ENCODE data around the gene KRTAP25-1. TPM values are rescaled to one million over a fixed set of nuclear protein-coding genes. Genes with fewer than 3 reads are reported as not detected.

KRTAP25-1 gene
- polyA plus RNA-seq, 1 donor from 2014 or later = not detected

- TF ChIP-seq CTCF (IDR thresholded peaks at IDR 0.05; ENCODE audit: poor library complexity, severe bottlenecking) (no peak), POLR2AphosphoS5 (IDR thresholded peaks at IDR 0.05) (no peak), REST (IDR thresholded peaks at IDR 0.05; ENCODE audit: borderline replicate concordance) (no peak), RAD21 (conservative IDR thresholded peaks at IDR 0.05) (no peak), MXI1 (conservative IDR thresholded peaks at IDR 0.05; ENCODE audit: poor library complexity, severe bottlenecking) (no peak), EZH2 (IDR thresholded peaks at IDR 0.05; ENCODE audit: borderline replicate concordance, insufficient read depth, low read length, poor library complexity, severe bottlenecking) (no peak), TAF1 (IDR thresholded peaks at IDR 0.05; ENCODE audit: low read depth) (no peak), SMC3 (conservative IDR thresholded peaks at IDR 0.05; ENCODE audit: poor library complexity) (no peak), EP300 (conservative IDR thresholded peaks at IDR 0.05; ENCODE audit: poor library complexity, severe bottlenecking) (no peak)
- no peaks in the 10 kb centered on the region for H3K36me3 ChIP-seq (ENCODE audit: insufficient read depth, low read length)
- H3K79me2 ChIP-seq (replicated peaks; ENCODE audit: insufficient read depth, low read length) = no peaks in the 10 kb centered on the region
- no peaks in the 10 kb centered on the region for H4K20me1 ChIP-seq (ENCODE audit: insufficient read depth)
- no peak overlapping the region for H3K4me3 ChIP-seq (ENCODE audit: low read length)
- H2AFZ ChIP-seq (ENCODE audit: low read depth, low read length) = no peak overlapping the region
- H3K9me3 ChIP-seq (ENCODE audit: low read length) = no peaks in the 10 kb centered on the region
- no peaks in the 10 kb centered on the region for H3K27me3 ChIP-seq (ENCODE audit: insufficient read depth, low read depth, low read length)
- H3K27ac ChIP-seq (ENCODE audit: low read length) = no peak overlapping the region
- H3F3A ChIP-seq (ENCODE audit: insufficient read depth, low read length, poor library complexity, severe bottlenecking) = no peaks in the 10 kb centered on the region
- H3K9ac ChIP-seq (ENCODE audit: low read length) = no peak overlapping the region
- no peaks in the 10 kb centered on the region for H3K9me2 ChIP-seq (ENCODE audit: insufficient read depth, low read length)
- H3K4me2 ChIP-seq (ENCODE audit: low read length) = no peak overlapping the region
Observed at GRCh38 chr21:30248844-30249243, 40.5 kb downstream of the KRTAP25-1 start.

- no peak for TF ChIP-seq EZH2 (IDR thresholded peaks at IDR 0.05; ENCODE audit: borderline replicate concordance, insufficient read depth, low read length, poor library complexity, severe bottlenecking)
- no peak for TF ChIP-seq MXI1 (conservative IDR thresholded peaks at IDR 0.05; ENCODE audit: poor library complexity, severe bottlenecking)
- TF ChIP-seq EP300 (conservative IDR thresholded peaks at IDR 0.05; ENCODE audit: poor library complexity, severe bottlenecking) = no peak
- no peak for TF ChIP-seq TAF1 (IDR thresholded peaks at IDR 0.05; ENCODE audit: low read depth)
- TF ChIP-seq SMC3 (conservative IDR thresholded peaks at IDR 0.05; ENCODE audit: poor library complexity) = no peak
- TF ChIP-seq REST (IDR thresholded peaks at IDR 0.05; ENCODE audit: borderline replicate concordance) = no peak
- TF ChIP-seq RAD21 (conservative IDR thresholded peaks at IDR 0.05) = no peak
- no peak for TF ChIP-seq POLR2AphosphoS5 (IDR thresholded peaks at IDR 0.05)
- no peak for TF ChIP-seq CTCF (IDR thresholded peaks at IDR 0.05; ENCODE audit: poor library complexity, severe bottlenecking)
- H4K20me1 ChIP-seq (ENCODE audit: insufficient read depth) = no peaks in the 10 kb centered on the region
Observed at GRCh38 chr21:30245061-30245460, 44.3 kb downstream of the KRTAP25-1 start.

More at GRCh38 chr21:30245061-30245460, 44.3 kb downstream of the KRTAP25-1 start:
- Histone ChIP-seq H3K79me2 (replicated peaks; ENCODE audit: insufficient read depth, low read length) (no peaks in the 10 kb centered on the region), H3K9me3 (ENCODE audit: low read length) (no peaks in the 10 kb centered on the region), H3F3A (ENCODE audit: insufficient read depth, low read length, poor library complexity, severe bottlenecking) (no peaks in the 10 kb centered on the region), H3K27ac (ENCODE audit: low read length) (no peak overlapping the region), H3K4me2 (ENCODE audit: low read length) (no peak overlapping the region), H2AFZ (ENCODE audit: low read depth, low read length) (no peak overlapping the region), H3K27me3 (ENCODE audit: insufficient read depth, low read depth, low read length) (no peaks in the 10 kb centered on the region), H3K9me2 (ENCODE audit: insufficient read depth, low read length) (no peaks in the 10 kb centered on the region), H3K9ac (ENCODE audit: low read length) (no peak overlapping the region), H3K36me3 (ENCODE audit: insufficient read depth, low read length) (no peaks in the 10 kb centered on the region), H3K4me3 (ENCODE audit: low read length) (no peak overlapping the region)
